IMR-90 (cell line): ENCODE measurements around the gene CCN6. TPM values are rescaled to one million over a fixed set of nuclear protein-coding genes. Genes with fewer than 3 reads are reported as not detected.

Source experiments
- ATAC-seq: fragments of 200-7000 bp; cut with Tn5 transposase; 2 replicates; pipeline ENCODE4 v1.9.1; 2020; ENCODE audit warnings: low read depth, mild to moderate bottlenecking, moderate library complexity
- BruUV-seq: library from RNA; stranded (reverse); fragments of 400-500 nt; replicated peaks from 2 replicates; lab custom pipeline; 2021; lab: Mats Ljungman, UMichigan
- CTCF ChIA-PET: fragments of 300-600 bp; formaldehyde crosslinking; extraction: SDS; loops from one replicate; lab custom pipeline; 2021; ENCODE audit warnings: antibody characterized with exemption; lab: Yijun Ruan, JAX
- POLR2A ChIA-PET: fragments of 300-600 bp; sonication (Branson Sonifier 250); formaldehyde crosslinking; loops from one replicate; lab custom pipeline; 2022; ENCODE audit warnings: antibody characterized with exemption; ENCODE audit not compliant: unreplicated experiment; lab: Charles Lee
- DNase-seq: peaks from one replicate; pipeline ENCODE4 v3.0.0; 2013
- H2AFZ ChIP-seq: replicated peaks from 2 replicates; pipeline ENCODE3; 2013; ENCODE audit warnings: low read length, mild to moderate bottlenecking; ENCODE audit not compliant: poor library complexity
- H2AK5ac ChIP-seq: 2 replicates; pipeline ENCODE4 v1.6.1; 2013; ENCODE audit warnings: low read depth, low read length, inconsistent platforms
- H2AK9ac ChIP-seq: replicated peaks from 2 replicates; pipeline ENCODE3; 2013; ENCODE audit warnings: mild to moderate bottlenecking, low read depth, low read length, moderate library complexity; ENCODE audit not compliant: poor library complexity
- H2BK120ac ChIP-seq: 2 replicates; pipeline ENCODE4 v1.6.1; 2013; ENCODE audit warnings: low read depth, low read length, inconsistent platforms
- H2BK15ac ChIP-seq: 3 replicates; pipeline ENCODE4 v1.6.1; 2013; ENCODE audit warnings: low read depth, low read length, inconsistent platforms
- H2BK20ac ChIP-seq: 2 replicates; pipeline ENCODE4 v1.6.1; 2013; ENCODE audit warnings: low read depth, mild to moderate bottlenecking, inconsistent platforms, low read length, moderate library complexity
- H2BK5ac ChIP-seq: 2 replicates; pipeline ENCODE4 v1.6.1; 2013; ENCODE audit warnings: mild to moderate bottlenecking, low read depth, low read length, inconsistent platforms; ENCODE audit not compliant: poor library complexity, severe bottlenecking
- H3K14ac ChIP-seq: replicated peaks from 2 replicates; pipeline ENCODE4 v1.6.1; 2013; ENCODE audit warnings: low read depth, low read length, inconsistent platforms
- H3K18ac ChIP-seq: 2 replicates; pipeline ENCODE4 v1.6.1; 2013; ENCODE audit warnings: low read depth, low read length, control low read depth
- H3K23ac ChIP-seq: 2 replicates; pipeline ENCODE4 v1.6.1; 2013; ENCODE audit warnings: low read depth, low read length, inconsistent platforms
- H3K27ac ChIP-seq: 2 replicates; pipeline ENCODE4 v1.5.1; 2013; ENCODE audit warnings: mild to moderate bottlenecking, control low read depth, low read length; ENCODE audit not compliant: insufficient read depth
- H3K27me3 ChIP-seq: 2 replicates; pipeline ENCODE4 v1.6.1; 2013; ENCODE audit warnings: low read length; ENCODE audit not compliant: control insufficient read depth, insufficient read depth
- H3K36me3 ChIP-seq: 2 replicates; pipeline ENCODE4 v1.6.1; 2013; ENCODE audit warnings: low read length, mixed read lengths; ENCODE audit not compliant: control insufficient read depth, insufficient read depth
- H3K4ac ChIP-seq: 2 replicates; pipeline ENCODE4 v1.6.1; 2013; ENCODE audit warnings: low read depth, low read length, inconsistent platforms
- H3K4me1 ChIP-seq: 2 replicates; pipeline ENCODE4 v1.6.1; 2013; ENCODE audit warnings: low read length, mixed read lengths; ENCODE audit not compliant: control insufficient read depth, insufficient read depth
- H3K4me2 ChIP-seq: 2 replicates; pipeline ENCODE4 v1.6.1; 2013; ENCODE audit warnings: low read depth, mild to moderate bottlenecking, control low read depth, low read length, moderate library complexity
- H3K4me3 ChIP-seq: 2 replicates; pipeline ENCODE4 v1.5.1; 2013; ENCODE audit warnings: low read depth, mild to moderate bottlenecking, control low read depth, low read length, moderate library complexity; ENCODE audit not compliant: insufficient read depth
- H3K56ac ChIP-seq: 2 replicates; pipeline ENCODE4 v1.6.1; 2013; ENCODE audit warnings: low read length, inconsistent platforms; ENCODE audit not compliant: insufficient read depth; ENCODE audit errors: extremely low read depth
- H3K79me1 ChIP-seq, 2 experiments: 2 replicates each; pipeline ENCODE4 v1.6.1; 2013; ENCODE audit warnings: low read length in 2 of 2, inconsistent platforms in 1 of 2, low read depth in 1 of 2
- H3K9ac ChIP-seq: 2 replicates; pipeline ENCODE4 v1.6.1; 2013; ENCODE audit warnings: low read depth, low read length, control low read depth
- H3K9me1 ChIP-seq: 2 replicates; pipeline ENCODE4 v1.6.1; 2013; ENCODE audit warnings: low read length, inconsistent platforms; ENCODE audit not compliant: insufficient read depth
- H3K9me3 ChIP-seq: 2 replicates; pipeline ENCODE4 v1.6.1; 2013; ENCODE audit warnings: low read length; ENCODE audit not compliant: control insufficient read depth, insufficient read depth
- H4K20me1 ChIP-seq: 2 replicates; pipeline ENCODE4 v1.6.1; 2013; ENCODE audit warnings: low read length, inconsistent platforms; ENCODE audit not compliant: insufficient read depth
- H4K5ac ChIP-seq: 2 replicates; pipeline ENCODE4 v1.6.1; 2013; ENCODE audit warnings: mild to moderate bottlenecking, low read depth, low read length, control low read depth
- H4K8ac ChIP-seq, 2 experiments: 2 replicates each; pipeline ENCODE4 v1.6.1; 2013; ENCODE audit warnings: low read depth in 2 of 2, low read length in 2 of 2, control low read depth in 1 of 2, inconsistent platforms in 1 of 2
- H4K91ac ChIP-seq: 2 replicates; pipeline ENCODE4 v1.6.1; 2013; ENCODE audit warnings: low read depth, low read length, inconsistent platforms; ENCODE audit not compliant: insufficient read depth
- CEBPB ChIP-seq: IDR thresholded peaks from 2 replicates; pipeline ENCODE4 v1.6.1; 2012; ENCODE audit warnings: low read depth, low read length, improper control_type of control experiment
- ELK1 ChIP-seq: fragments of 150-350 bp; IDR thresholded peaks from 2 replicates; pipeline ENCODE4 v1.6.1; 2016; ENCODE audit warnings: low read depth, mild to moderate bottlenecking, low read length, moderate library complexity, borderline replicate concordance
- MAFK ChIP-seq: IDR thresholded peaks from 2 replicates; pipeline ENCODE4 v1.6.1; 2012; ENCODE audit warnings: low read depth, low read length, improper control_type of control experiment
- MAZ ChIP-seq: IDR thresholded peaks from 2 replicates; pipeline ENCODE4 v1.6.1; 2012; ENCODE audit warnings: low read depth, mild to moderate bottlenecking, low read length, improper control_type of control experiment, moderate library complexity, borderline replicate concordance
- MXI1 ChIP-seq: IDR thresholded peaks from 2 replicates; pipeline ENCODE4 v1.6.1; 2012; ENCODE audit warnings: low read depth, mild to moderate bottlenecking, low read length, moderate library complexity, borderline replicate concordance
- NFE2L2 ChIP-seq: fragments of 150-350 bp; IDR thresholded peaks from 2 replicates; pipeline ENCODE4 v1.6.1; 2016; ENCODE audit warnings: low read depth, mild to moderate bottlenecking, low read length
- RAD21 ChIP-seq: IDR thresholded peaks from 2 replicates; pipeline ENCODE4 v1.6.1; 2012; ENCODE audit warnings: low read length, improper control_type of control experiment
- RCOR1 ChIP-seq: IDR thresholded peaks from 2 replicates; pipeline ENCODE4 v1.6.1; 2012; ENCODE audit warnings: mild to moderate bottlenecking, low read length, improper control_type of control experiment; ENCODE audit not compliant: insufficient replicate concordance
- RFX5 ChIP-seq: IDR thresholded peaks from 2 replicates; pipeline ENCODE4 v1.8.0; 2012; ENCODE audit warnings: low read depth, mild to moderate bottlenecking, low read length, moderate library complexity
- SMC3 ChIP-seq: fragments of 150-350 bp; IDR thresholded peaks from 2 replicates; pipeline ENCODE4 v1.6.1; 2016; ENCODE audit warnings: low read depth, mild to moderate bottlenecking, antibody characterized with exemption, low read length, moderate library complexity
- USF2 ChIP-seq: fragments of 150-350 bp; IDR thresholded peaks from 2 replicates; pipeline ENCODE4 v1.6.1; 2017; ENCODE audit warnings: mild to moderate bottlenecking, antibody characterized with exemption, low read length, low read depth
- WGBS, 2 experiments: methylation state at CpG; one replicate each; pipeline versions ENCODE4 v1.1.5 to v1.1.7; 2013; ENCODE audit warnings: missing lambda C conversion rate in 2 of 2; ENCODE audit not compliant: insufficient read length in 1 of 2; ENCODE audit errors: extremely low coverage in 2 of 2; 5-methylcytosine and 5-hydroxymethylcytosine counted together
- dilution Hi-C: fragments of 300-500 bp; cut with HindIII; formaldehyde crosslinking; loops from one replicate; pipeline ENCODE4 v1.14.3; 2018; ENCODE audit warnings: low sequenced_read_pairs; ENCODE audit not compliant: unreplicated experiment
- in situ Hi-C: fragments of 300-500 bp; cut with MboI; formaldehyde crosslinking; loops from 3 replicates; pipeline ENCODE4 v1.14.3; 2019; ENCODE audit warnings: low sequenced_read_pairs, inconsistent platforms, mixed read lengths
- intact Hi-C: fragments of 100-400 bp; cut with micrococcal nuclease; formaldehyde crosslinking; loops from 2 replicates; pipeline ENCODE4 v1.10.0; 2022
- polyA plus RNA-seq, 3 experiments: library from polyadenylated mRNA; depleted of rRNA; stranded (reverse); fragments of >200 nt; gene quantifications; 2 replicates each; pipeline ENCODE4 v1.2.3, GENCODE V29; 2012; ENCODE audit warnings: low replicate concordance in 1 of 3
- total RNA-seq: library from RNA; depleted of rRNA; stranded (reverse); fragments of >200 nt; gene quantifications from 2 replicates; pipeline ENCODE4 v1.2.3, GENCODE V29; 2012

Gene CCN6
- total and polyA plus RNA-seq, 2 of the 4 experiments (the other 2 are of a cell fraction), result not detected

- dilution Hi-C loops, result no loop called here
- CTCF ChIA-PET, result no interaction called here
- H3K4me2 ChIP-seq, result no peak overlapping the region
- H4K5ac ChIP-seq, result no peak overlapping the region
- no peak overlapping the region for H3K56ac ChIP-seq
- H2AK9ac ChIP-seq, result no peak overlapping the region
- H2AK5ac ChIP-seq, result no peak overlapping the region
- H2BK15ac ChIP-seq, result no peak overlapping the region
- TF ChIP-seq MXI1 (no peak), RFX5 (no peak), RCOR1 (no peak), ELK1 (no peak), RAD21 (no peak), MAZ (no peak), SMC3 (no peak), CEBPB (no peak), NFE2L2 (no peak), USF2 (no peak), MAFK (no peak)
- DNase-seq (no peak), ATAC-seq (no peak)
- no peaks in the 10 kb centered on the region for H4K20me1 ChIP-seq
- H3K9me3 ChIP-seq, result no peaks in the 10 kb centered on the region
- H3K9me1 ChIP-seq, result no peaks in the 10 kb centered on the region
- H3K36me3 ChIP-seq, result no peaks in the 10 kb centered on the region
- H3K4ac ChIP-seq, result no peak overlapping the region
- H3K4me3 ChIP-seq, result no peak overlapping the region
- no peaks in the 10 kb centered on the region for H3K79me1 ChIP-seq
- intact Hi-C loops, result no loop called here
- no peak overlapping the region for H2AFZ ChIP-seq
- H2BK20ac ChIP-seq, result no peak overlapping the region
- no peak overlapping the region for H3K9ac ChIP-seq
- H3K4me1 ChIP-seq, result no peaks in the 10 kb centered on the region
- BruUV-seq, result no TSS peak
- H3K23ac ChIP-seq, result no peak overlapping the region
- no peak overlapping the region for H3K14ac ChIP-seq
- no peak overlapping the region for H2BK5ac ChIP-seq
- no peak overlapping the region for H4K91ac ChIP-seq
- H3K18ac ChIP-seq, result no peak overlapping the region
- POLR2A ChIA-PET, result no interaction called here
- H4K8ac ChIP-seq, result no peak overlapping the region
- H2BK120ac ChIP-seq, result no peak overlapping the region
- H3K27ac ChIP-seq, result no peak overlapping the region
- H3K27me3 ChIP-seq, result no peaks in the 10 kb centered on the region
- in situ Hi-C loops, result no loop called here
- no CpG with 5 or more reads among the region's 2 CpGs for WGBS, 2 experiments
These were observed 43.0 kb downstream of the CCN6 start for GRCh38 chr6:112096901-112097300.
